ENCODE data around the gene FIGLA.

GRCh38 chr2:70784320-70784719 lies 6.1 kb downstream of the FIGLA start:
- TF ChIP-seq POLR2A (IDR thresholded peaks at IDR 0.05): no peak
- TF ChIP-seq, protein P1, sequence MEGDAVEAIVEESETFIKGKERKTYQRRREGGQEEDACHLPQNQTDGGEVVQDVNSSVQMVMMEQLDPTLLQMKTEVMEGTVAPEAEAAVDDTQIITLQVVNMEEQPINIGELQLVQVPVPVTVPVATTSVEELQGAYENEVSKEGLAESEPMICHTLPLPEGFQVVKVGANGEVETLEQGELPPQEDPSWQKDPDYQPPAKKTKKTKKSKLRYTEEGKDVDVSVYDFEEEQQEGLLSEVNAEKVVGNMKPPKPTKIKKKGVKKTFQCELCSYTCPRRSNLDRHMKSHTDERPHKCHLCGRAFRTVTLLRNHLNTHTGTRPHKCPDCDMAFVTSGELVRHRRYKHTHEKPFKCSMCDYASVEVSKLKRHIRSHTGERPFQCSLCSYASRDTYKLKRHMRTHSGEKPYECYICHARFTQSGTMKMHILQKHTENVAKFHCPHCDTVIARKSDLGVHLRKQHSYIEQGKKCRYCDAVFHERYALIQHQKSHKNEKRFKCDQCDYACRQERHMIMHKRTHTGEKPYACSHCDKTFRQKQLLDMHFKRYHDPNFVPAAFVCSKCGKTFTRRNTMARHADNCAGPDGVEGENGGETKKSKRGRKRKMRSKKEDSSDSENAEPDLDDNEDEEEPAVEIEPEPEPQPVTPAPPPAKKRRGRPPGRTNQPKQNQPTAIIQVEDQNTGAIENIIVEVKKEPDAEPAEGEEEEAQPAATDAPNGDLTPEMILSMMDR (IDR thresholded peaks at IDR 0.05): no peak
- no peak for TF ChIP-seq POLR2AphosphoS5 (IDR thresholded peaks at IDR 0.05; ENCODE audit: insufficient read depth in 1 of 2, low read depth in 1 of 2)

Measured in vagina (tissue), 2 donors.